Mesenchymal stem cell (in vitro differentiated cells and primary cell): ENCODE measurements around the gene TFDP1.
"Not testable (repeated sequence)": the region's sequence is repeated elsewhere in the genome, so short reads cannot be mapped to it uniquely, and the experiment has no call there.

Experiments
- DNase-seq: peaks from one replicate; pipeline ENCODE4 v3.0.0-alpha.2; 2013
- H2AFZ ChIP-seq: one replicate; pipeline ENCODE4 v1.6.1; 2013; ENCODE audit warnings: low read depth, mild to moderate bottlenecking, control low read depth, inconsistent platforms, low read length, moderate library complexity
- H2AK5ac ChIP-seq: 2 replicates; pipeline ENCODE4 v1.6.1; 2013; ENCODE audit warnings: low read length, moderate library complexity, mild to moderate bottlenecking, inconsistent platforms; ENCODE audit not compliant: severe bottlenecking
- H2BK120ac ChIP-seq: one replicate; pipeline ENCODE4 v1.6.1; 2013; ENCODE audit warnings: low read depth, mild to moderate bottlenecking, inconsistent platforms, low read length, moderate library complexity
- H2BK12ac ChIP-seq, 2 experiments: one replicate each; pipeline ENCODE4 v1.6.1; 2013; ENCODE audit warnings: inconsistent platforms in 2 of 2, low read length in 2 of 2, mild to moderate bottlenecking in 2 of 2, moderate library complexity in 2 of 2, control low read depth in 1 of 2
- H2BK15ac ChIP-seq: one replicate; pipeline ENCODE4 v1.6.1; 2013; ENCODE audit warnings: mild to moderate bottlenecking, low read depth, inconsistent platforms; ENCODE audit not compliant: poor library complexity, severe bottlenecking
- H2BK5ac ChIP-seq: 2 replicates; pipeline ENCODE4 v1.6.1; 2013; ENCODE audit warnings: low read depth, mild to moderate bottlenecking, low read length, control low read depth, inconsistent platforms; ENCODE audit not compliant: poor library complexity, severe bottlenecking
- H3K14ac ChIP-seq, 2 experiments: one replicate each; pipeline ENCODE4 v1.6.1; 2013; ENCODE audit warnings: inconsistent platforms in 2 of 2, low read length in 2 of 2, control low read depth in 1 of 2, mild to moderate bottlenecking in 1 of 2, moderate library complexity in 1 of 2
- H3K18ac ChIP-seq, 2 experiments: one replicate each; pipeline ENCODE4 v1.6.1; 2013; ENCODE audit warnings: inconsistent platforms in 2 of 2, low read length in 2 of 2, control low read depth in 1 of 2, low read depth in 1 of 2, mild to moderate bottlenecking in 1 of 2
- H3K23ac ChIP-seq, 2 experiments: one replicate each; pipeline ENCODE4 v1.6.1; 2013; ENCODE audit warnings: inconsistent platforms in 2 of 2, low read length in 2 of 2, mild to moderate bottlenecking in 2 of 2, moderate library complexity in 2 of 2, control low read depth in 1 of 2
- H3K27ac ChIP-seq: 2 replicates; pipeline ENCODE4 v1.5.1; 2013; ENCODE audit warnings: mild to moderate bottlenecking, moderate library complexity, low read length, control low read depth, inconsistent platforms; ENCODE audit not compliant: poor library complexity, severe bottlenecking
- H3K27me3 ChIP-seq, 2 experiments: 2 replicates each; pipeline versions ENCODE4 v1.6.1 to v1.7.0; 2013; ENCODE audit warnings: low read length in 2 of 2, mild to moderate bottlenecking in 2 of 2, moderate library complexity in 2 of 2, control low read depth in 1 of 2, inconsistent platforms in 1 of 2; ENCODE audit not compliant: control insufficient read depth in 1 of 2, insufficient read depth in 1 of 2
- H3K36me3 ChIP-seq, 2 experiments: 2 replicates each; pipeline versions ENCODE4 v1.6.1 to v1.7.0; 2013; ENCODE audit warnings: low read length in 2 of 2, control low read depth in 1 of 2, inconsistent platforms in 1 of 2, low read depth in 1 of 2, mild to moderate bottlenecking in 1 of 2; ENCODE audit not compliant: insufficient read depth in 2 of 2, control insufficient read depth in 1 of 2
- H3K4ac ChIP-seq, 2 experiments: one replicate each; pipeline ENCODE4 v1.6.1; 2013; ENCODE audit warnings: inconsistent platforms in 2 of 2, low read length in 2 of 2, mild to moderate bottlenecking in 2 of 2, moderate library complexity in 2 of 2, control low read depth in 1 of 2, low read depth in 1 of 2
- H3K4me1 ChIP-seq: 2 replicates; pipeline ENCODE4 v1.6.1; 2013; ENCODE audit warnings: low read depth, low read length, control low read depth; ENCODE audit not compliant: control insufficient read depth, insufficient read depth
- H3K4me2 ChIP-seq: 2 replicates; pipeline ENCODE4 v1.6.1; 2013; ENCODE audit warnings: low read length, mild to moderate bottlenecking, inconsistent platforms; ENCODE audit not compliant: poor library complexity, severe bottlenecking
- H3K4me3 ChIP-seq, 2 experiments: 2 replicates each; pipeline versions ENCODE4 v1.5.1 to v1.7.0; 2013; ENCODE audit warnings: low read length in 2 of 2, mild to moderate bottlenecking in 2 of 2, control low read depth in 1 of 2, low read depth in 1 of 2; ENCODE audit not compliant: insufficient read depth in 1 of 2
- H3K79me1 ChIP-seq: replicated peaks from 2 replicates; pipeline ENCODE4 v1.6.1; 2013; ENCODE audit warnings: mild to moderate bottlenecking, control low read depth, low read length, inconsistent platforms; ENCODE audit not compliant: poor library complexity, severe bottlenecking
- H3K9ac ChIP-seq: 2 replicates; pipeline ENCODE4 v1.7.0; 2013; ENCODE audit warnings: mild to moderate bottlenecking, low read length, moderate library complexity
- H3K9me3 ChIP-seq: 2 replicates; pipeline ENCODE4 v1.7.0; 2013; ENCODE audit warnings: mild to moderate bottlenecking, low read length; ENCODE audit not compliant: control insufficient read depth
- H4K8ac ChIP-seq: one replicate; pipeline ENCODE4 v1.6.1; 2013; ENCODE audit warnings: inconsistent platforms, mild to moderate bottlenecking, low read length, moderate library complexity
- H4K91ac ChIP-seq: one replicate; pipeline ENCODE4 v1.6.1; 2013; ENCODE audit warnings: mild to moderate bottlenecking, low read length, inconsistent platforms
- WGBS: methylation state at CpG from one replicate; pipeline ENCODE4 v1.1.7; 2013; ENCODE audit warnings: mixed read lengths; 5-methylcytosine and 5-hydroxymethylcytosine counted together

TFDP1 gene

DNA sequence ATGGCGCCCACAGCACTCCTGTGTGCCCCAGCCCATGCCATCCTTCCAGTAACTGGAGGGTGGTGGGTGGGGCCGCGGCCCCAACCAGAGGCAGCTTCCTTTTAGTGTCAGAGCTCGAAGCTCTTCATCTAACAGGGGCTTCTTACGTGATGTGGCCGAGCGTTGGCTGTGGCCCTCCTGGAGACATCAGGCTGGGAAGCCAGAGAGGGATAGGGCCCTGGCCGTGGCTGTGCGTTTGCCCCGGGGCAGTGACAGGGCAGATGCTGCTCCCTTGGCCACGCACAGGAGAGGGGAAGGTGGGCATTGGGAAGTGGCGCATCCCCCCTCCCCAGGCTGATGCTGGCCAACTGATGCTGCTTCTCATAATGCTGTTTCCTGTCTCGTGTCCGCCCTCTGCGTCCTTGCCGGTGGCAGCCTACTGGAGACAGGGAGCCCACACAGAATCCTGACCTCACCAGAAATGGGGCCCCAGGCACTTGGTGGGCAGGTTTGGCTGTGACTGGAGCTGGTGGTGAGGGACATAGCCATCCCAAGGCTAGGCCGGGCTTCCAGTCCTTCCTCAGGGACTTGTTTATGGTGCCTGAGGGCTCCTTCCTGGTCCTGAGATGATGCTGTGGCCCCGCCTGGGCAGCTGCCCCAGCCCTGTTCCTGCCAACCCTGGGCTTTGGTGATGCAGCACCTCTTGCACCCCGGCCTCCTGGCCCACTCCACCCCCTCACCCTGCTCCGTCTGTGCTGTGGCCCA lies 39.1 kb downstream of the TFDP1 start:
- Histone ChIP-seq H3K27me3 (no peaks in the 10 kb centered on the region), H3K79me1 (peaks cover 34% of the 10 kb centered on the region), H4K8ac (no peak overlapping the region), H3K27ac (no peak overlapping the region), H3K9ac (no peak overlapping the region), H3K4ac (no peak overlapping the region), H3K4me3 (no peak overlapping the region), H3K4me1 (peaks cover 17% of the 10 kb centered on the region), H3K36me3 (peaks cover 30 to 51% of the 10 kb centered on the region in 2 experiments), H3K4me2 (no peak overlapping the region), H2BK12ac (no peak overlapping the region), H2BK15ac (no peak overlapping the region), H3K23ac (no peak overlapping the region), H3K14ac (no peak overlapping the region), H2BK5ac (no peak overlapping the region), H3K9me3 (no peaks in the 10 kb centered on the region), H2AK5ac (peak overlapping the region; percentile 8), H4K91ac (no peak overlapping the region), H3K18ac (no peak overlapping the region), H2BK120ac (no peak overlapping the region), H2AFZ (no peak overlapping the region)
- DNase-seq: peak; percentile 40
- 97% methylated on average over 20 of the region's 20 CpGs for WGBS

DNA sequence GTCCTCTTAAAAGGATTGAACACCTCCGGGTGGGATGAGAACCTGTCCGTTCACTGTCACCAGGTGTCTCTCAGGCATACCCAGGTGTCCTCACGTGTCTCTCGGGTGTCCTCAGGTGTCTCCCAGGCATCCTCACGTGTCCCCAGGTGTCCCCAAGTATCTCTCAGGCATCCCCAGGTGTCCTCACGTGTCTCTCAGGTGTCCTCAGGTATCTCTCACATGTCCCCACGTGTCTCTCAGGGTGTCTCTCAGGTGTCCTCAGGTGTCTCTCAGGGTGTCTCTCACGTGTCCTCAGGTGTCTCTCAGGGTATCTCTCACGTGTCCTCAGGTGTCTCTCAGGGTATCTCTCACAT lies 39.7 kb downstream of the TFDP1 start:
- Histone ChIP-seq H3K27me3 (no peaks in the 10 kb centered on the region), H2BK5ac (no peak overlapping the region), H3K4ac (no peak overlapping the region), H3K79me1 (peaks cover 39% of the 10 kb centered on the region), H3K9ac (no peak overlapping the region), H3K4me3 (no peak overlapping the region), H3K27ac (no peak overlapping the region), H3K18ac (no peak overlapping the region), H2AFZ (no peak overlapping the region), H2BK12ac (no peak overlapping the region), H4K91ac (no peak overlapping the region), H3K14ac (no peak overlapping the region), H4K8ac (no peak overlapping the region), H3K4me2 (no peak overlapping the region), H3K36me3 (peaks cover 35 to 57% of the 10 kb centered on the region in 2 experiments), H3K9me3 (no peaks in the 10 kb centered on the region), H2BK120ac (no peak overlapping the region), H2BK15ac (no peak overlapping the region), H3K4me1 (peaks cover 20% of the 10 kb centered on the region), H3K23ac (no peak overlapping the region), H2AK5ac (no peak overlapping the region)
- peak; percentile 1 for DNase-seq
- WGBS: 98% methylated on average over 9 of the region's 9 CpGs

DNA sequence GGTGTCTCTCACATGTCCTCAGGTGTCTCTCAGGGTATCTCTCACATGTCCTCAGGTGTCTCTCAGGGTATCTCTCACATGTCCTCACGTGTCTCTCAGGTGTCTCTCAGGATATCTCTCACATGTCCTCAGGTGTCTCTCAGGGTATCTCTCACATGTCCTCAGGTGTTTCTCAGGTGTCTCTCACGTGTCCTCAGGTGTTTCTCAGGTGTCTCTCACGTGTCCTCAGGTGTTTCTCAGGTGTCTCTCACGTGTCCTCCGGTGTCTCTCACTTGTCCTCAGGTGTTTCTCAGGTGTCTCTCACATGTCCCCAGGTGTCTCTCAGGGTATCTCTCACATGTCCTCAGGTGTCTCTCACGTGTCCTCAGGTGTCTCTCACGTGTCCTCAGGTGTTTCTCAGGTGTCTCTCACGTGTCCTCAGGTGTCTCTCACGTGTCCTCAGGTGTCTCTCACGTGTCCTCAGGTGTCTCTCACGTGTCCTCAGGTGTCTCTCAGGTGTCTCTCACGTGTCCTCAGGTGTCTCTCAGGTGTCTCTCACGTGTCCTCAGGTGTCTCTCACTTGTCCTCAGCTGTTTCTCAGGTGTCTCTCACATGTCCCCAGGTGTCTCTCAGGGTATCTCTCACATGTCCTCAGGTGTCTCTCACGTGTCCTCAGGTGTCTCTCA lies 40.2 kb downstream of the TFDP1 start:
- Histone ChIP-seq H3K79me1 (peaks cover 40% of the 10 kb centered on the region), H3K4me1 (peaks cover 20% of the 10 kb centered on the region), H3K36me3 (peaks cover 41 to 57% of the 10 kb centered on the region in 2 experiments)
- not testable (repeated sequence) for H3K9me3 ChIP-seq, H3K4me2 ChIP-seq, H3K4ac ChIP-seq, H3K9ac ChIP-seq, H3K27me3 ChIP-seq, H2AK5ac ChIP-seq, H4K91ac ChIP-seq, H3K27ac ChIP-seq, H2BK12ac ChIP-seq, H2AFZ ChIP-seq, H2BK120ac ChIP-seq, DNase-seq, H2BK15ac ChIP-seq, H4K8ac ChIP-seq, H3K23ac ChIP-seq, H3K18ac ChIP-seq, H3K14ac ChIP-seq, H2BK5ac ChIP-seq, H3K4me3 ChIP-seq
- 96% methylated on average over 14 of the region's 14 CpGs for WGBS

DNA sequence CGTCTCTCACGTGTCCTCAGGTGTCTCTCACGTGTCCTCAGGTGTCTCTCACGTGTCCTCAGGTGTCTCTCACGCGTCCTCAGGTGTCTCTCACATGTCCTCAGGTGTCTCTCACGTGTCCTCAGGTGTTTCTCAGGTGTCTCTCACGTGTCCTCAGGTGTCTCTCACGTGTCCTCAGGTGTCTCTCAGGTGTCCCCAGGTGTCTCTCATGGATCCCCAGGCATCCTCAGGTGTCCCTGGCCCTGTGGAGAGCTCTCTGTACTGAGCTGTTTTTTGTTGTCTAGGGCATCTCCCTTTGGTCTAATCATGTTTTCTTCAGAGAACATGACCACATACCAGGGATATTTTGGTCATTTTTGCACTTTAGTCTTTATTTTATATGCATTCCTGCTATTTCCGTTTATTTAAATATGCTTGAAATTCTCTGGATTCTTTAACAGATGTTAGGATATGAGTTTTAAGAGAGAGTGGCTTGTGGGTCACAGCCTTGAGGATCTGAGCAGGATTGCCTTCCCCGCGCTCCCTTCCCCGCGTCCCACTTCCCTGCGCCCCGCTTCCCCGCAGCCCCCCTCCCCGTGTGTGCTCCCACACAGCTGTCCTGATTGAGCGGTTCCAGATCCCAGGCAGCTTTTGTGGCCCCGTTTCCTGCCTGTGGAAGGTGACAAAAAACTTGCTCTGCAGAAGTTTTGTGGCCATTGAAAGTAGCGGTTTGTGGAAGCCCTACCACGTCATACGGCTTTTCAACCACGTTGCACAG lies 41.6 kb downstream of the TFDP1 start:
- H3K4me1 ChIP-seq: peaks cover 18% of the 10 kb centered on the region
- peak; percentile 40 for DNase-seq
- H3K18ac ChIP-seq: no peak overlapping the region
- H3K27ac ChIP-seq: peak overlapping the region; percentile 51
- no peak overlapping the region for H2AK5ac ChIP-seq
- H3K4ac ChIP-seq: no peak overlapping the region
- no peak overlapping the region for H3K4me3 ChIP-seq
- H4K91ac ChIP-seq: no peak overlapping the region
- H3K9ac ChIP-seq: no peak overlapping the region
- no peak overlapping the region for H3K23ac ChIP-seq
- H3K36me3 ChIP-seq: peaks cover 47 to 64% of the 10 kb centered on the region in 2 experiments
- peaks cover 43% of the 10 kb centered on the region for H3K79me1 ChIP-seq
- no peaks in the 10 kb centered on the region for H3K9me3 ChIP-seq
- no peak overlapping the region for H4K8ac ChIP-seq
- no peak overlapping the region for H2BK5ac ChIP-seq
- H3K27me3 ChIP-seq: no peaks in the 10 kb centered on the region
- WGBS: 83% methylated on average over 24 of the region's 24 CpGs
- no peak overlapping the region for H2AFZ ChIP-seq
- no peak overlapping the region for H2BK120ac ChIP-seq
- no peak overlapping the region for H2BK12ac ChIP-seq
- H2BK15ac ChIP-seq: no peak overlapping the region
- no peak overlapping the region for H3K4me2 ChIP-seq
- H3K14ac ChIP-seq: no peak overlapping the region
